Muscle of arm (tissue), 12 donors: Measurements from ENCODE around the gene C1QTNF12. TPM values are rescaled to one million over a fixed set of nuclear protein-coding genes. Genes with fewer than 3 reads are reported as not detected.

Source experiments
- DNase-seq: peaks from one replicate; pipeline ENCODE4 v3.0.0-alpha.2; 2013
- polyA plus RNA-seq, 12 donors: library from polyadenylated mRNA; unstranded; fragments of 120-200 nt; gene quantifications; one replicate each; pipeline ENCODE4 v1.2.1, GENCODE V29; 2013; ENCODE audit not compliant: insufficient read length in 12 of 12

Gene C1QTNF12
- polyA plus RNA-seq, 12 donors: 2.0 to 5.4 (median 2.4) TPM; not detected in 2

- DNase-seq: no peak
These were observed 31.3 kb downstream of the C1QTNF12 start for GRCh38 chr1:1215080-1215676.

- no peak for DNase-seq
These were observed 32.9 kb downstream of the C1QTNF12 start, which contains the start of gene TNFRSF4 for GRCh38 chr1:1213345-1214265. TNFRSF4 (minus strand) TSS chr1:1214153; CDS start chr1:1214127, 26 bp downstream.

GRCh38 chr1:1212780-1213344 lies 33.7 kb downstream of the C1QTNF12 start:
- DNase-seq: no peak

GRCh38 chr1:1211541-1212441 lies 34.7 kb downstream of the C1QTNF12 start:
- no peak for DNase-seq

GRCh38 chr1:1210726-1211540 lies 35.6 kb downstream of the C1QTNF12 start:
- no peak for DNase-seq

- no peak for DNase-seq
These were observed 37.6 kb downstream of the C1QTNF12 start for GRCh38 chr1:1208713-1209433.

- no peak for DNase-seq
These were observed 39.0 kb downstream of the C1QTNF12 start for GRCh38 chr1:1207571-1207892.

- DNase-seq: no peak
These were observed 39.5 kb downstream of the C1QTNF12 start for GRCh38 chr1:1206966-1207531.

GRCh38 chr1:1206376-1206965 lies 40.1 kb downstream of the C1QTNF12 start, which contains the start of gene TNFRSF18:
TNFRSF18 (minus strand) TSS chr1:1206592; CDS start chr1:1206571, 21 bp downstream.
- no peak for DNase-seq

- DNase-seq: no peak
These were observed 40.6 kb downstream of the C1QTNF12 start for GRCh38 chr1:1205769-1206375.

- DNase-seq: no peak
These were observed 41.3 kb downstream of the C1QTNF12 start for GRCh38 chr1:1204998-1205768.

GRCh38 chr1:1204425-1204920 lies 42.0 kb downstream of the C1QTNF12 start:
- no peak for DNase-seq

GRCh38 chr1:1203561-1204424 lies 42.7 kb downstream of the C1QTNF12 start:
- DNase-seq: no peak

- DNase-seq: no peak
These were observed 43.5 kb downstream of the C1QTNF12 start for GRCh38 chr1:1202831-1203560.

GRCh38 chr1:1200876-1201810 lies 45.4 kb downstream of the C1QTNF12 start:
- DNase-seq: peak; percentile 53
